HG03064 (cell line): ENCODE data around the gene BET1L.
"Not testable (repeated sequence)": the region's sequence is repeated elsewhere in the genome, so short reads cannot be mapped to it uniquely, and the experiment has no call there.

Source experiments
- ATAC-seq: cut with Tn5 transposase; IDR thresholded peaks from one replicate; pipeline ENCODE4 v1.9.1; 2021; ENCODE audit warnings: low read depth; ENCODE audit not compliant: unreplicated experiment

BET1L gene

DNA sequence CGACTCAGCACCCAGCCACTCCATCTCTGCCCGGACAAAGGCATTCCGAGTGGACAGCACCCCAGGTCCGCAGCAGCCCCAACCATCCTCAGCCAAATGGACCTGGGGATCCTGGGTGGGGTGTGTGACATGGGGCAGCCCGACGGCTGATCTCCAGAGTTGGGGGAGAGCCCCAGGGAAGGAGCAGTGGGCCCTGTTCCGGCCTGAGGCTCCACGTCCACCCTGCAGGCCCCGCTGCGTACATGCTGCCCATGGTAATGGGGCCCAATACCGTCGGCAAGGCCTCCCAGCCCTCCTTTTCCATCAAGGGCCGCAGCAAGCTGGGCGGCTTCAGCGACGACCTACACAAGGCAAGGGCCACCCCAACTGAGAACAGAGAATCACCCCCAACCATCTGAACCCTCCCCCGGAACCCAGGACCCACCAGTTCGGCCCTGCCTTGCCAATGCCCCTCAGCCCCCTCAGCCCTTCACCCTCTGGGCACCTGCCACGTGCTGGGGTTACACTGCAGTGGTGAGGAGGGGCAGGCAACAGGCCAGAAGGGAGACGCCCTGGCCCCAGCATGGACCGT is 8.9 kb downstream of the BET1L start:
- ATAC-seq: no peak

GRCh38 chr11:197741-198235 is 9.4 kb downstream of the BET1L start:
- no peak for ATAC-seq

GRCh38 chr11:196786-197731 is 10.1 kb downstream of the BET1L start:
- no peak for ATAC-seq

- not testable (repeated sequence) for ATAC-seq
These were observed 13.7 kb downstream of the BET1L start for GRCh38 chr11:193481-193880.

- not testable (repeated sequence) for ATAC-seq
These were observed 14.5 kb downstream of the BET1L start, which contains the start of gene SCGB1C1 for GRCh38 chr11:192674-193128. Gene SCGB1C1 (plus strand): TSS chr11:193078. CDS start chr11:193100, 22 bp downstream.

DNA sequence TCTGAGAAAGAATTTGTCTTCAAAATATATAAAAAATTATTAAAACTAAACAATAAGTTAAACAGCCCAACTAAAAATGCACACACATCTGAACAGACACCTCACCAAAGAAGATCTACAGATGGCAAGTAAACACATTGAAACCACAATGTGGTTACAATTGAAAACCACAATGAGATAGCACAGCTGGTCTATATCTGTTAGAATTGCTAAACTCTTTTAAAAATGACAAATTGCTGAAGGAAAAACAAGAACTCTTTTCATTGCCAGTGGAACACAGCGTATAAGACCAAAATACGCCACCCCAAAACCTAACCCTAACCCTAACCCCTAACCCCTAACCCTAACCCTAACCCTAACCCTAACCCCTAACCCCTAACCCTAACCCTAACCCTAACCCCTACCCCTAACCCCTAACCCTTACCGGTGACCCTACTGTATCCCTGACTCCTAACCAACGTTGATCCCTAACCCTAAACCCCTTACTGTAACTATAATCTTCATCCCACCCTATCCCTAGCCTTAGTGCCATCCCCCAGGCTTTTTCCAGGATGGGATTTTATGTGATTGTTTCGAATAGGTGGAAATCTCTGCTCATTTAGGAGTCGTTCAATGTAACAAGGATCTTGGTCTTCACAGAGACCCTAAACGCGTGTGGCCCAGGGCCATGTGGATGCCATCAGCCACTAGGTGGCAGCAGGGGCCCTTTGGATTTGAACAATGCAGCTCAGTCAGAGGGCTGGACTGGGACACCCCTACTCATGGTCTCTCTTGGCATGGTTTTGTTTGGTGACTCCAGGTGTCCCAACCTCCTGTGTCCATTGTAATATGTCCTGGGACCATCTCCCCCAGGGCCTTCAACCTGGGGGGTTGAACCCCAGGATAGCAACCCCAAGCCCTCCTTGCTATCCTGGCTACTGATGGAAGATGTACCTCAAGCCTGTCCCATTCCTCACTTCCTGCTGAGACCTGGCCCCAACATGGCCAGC is 15.4 kb downstream of the BET1L start:
- ATAC-seq: not testable (repeated sequence)

- ATAC-seq: not testable (repeated sequence)
These were observed 16.7 kb downstream of the BET1L start for GRCh38 chr11:190546-190945.

DNA sequence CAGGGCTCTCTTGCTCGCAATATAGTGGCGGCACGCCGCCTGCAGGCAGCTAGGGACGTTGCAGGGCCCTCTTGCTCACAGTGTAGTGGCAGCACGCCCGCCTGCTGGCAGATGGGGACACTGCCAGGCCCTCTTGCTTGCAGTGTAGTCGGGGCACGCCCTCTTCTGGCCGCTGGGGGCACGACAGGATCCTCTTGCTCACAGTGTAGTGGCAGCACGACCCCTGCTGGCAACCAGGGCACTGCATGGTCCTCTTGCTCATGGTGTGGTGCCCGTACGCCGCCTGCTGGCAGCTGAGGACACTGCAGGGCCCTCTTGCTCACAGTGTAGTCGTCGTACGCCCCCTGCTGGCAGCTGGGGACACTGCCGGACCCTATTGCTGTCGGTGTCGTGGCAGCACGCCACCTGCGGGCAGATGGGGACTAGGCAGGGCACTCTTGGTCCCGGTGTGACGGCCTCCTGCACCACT is 17.3 kb downstream of the BET1L start:
- ATAC-seq: not testable (repeated sequence)

DNA sequence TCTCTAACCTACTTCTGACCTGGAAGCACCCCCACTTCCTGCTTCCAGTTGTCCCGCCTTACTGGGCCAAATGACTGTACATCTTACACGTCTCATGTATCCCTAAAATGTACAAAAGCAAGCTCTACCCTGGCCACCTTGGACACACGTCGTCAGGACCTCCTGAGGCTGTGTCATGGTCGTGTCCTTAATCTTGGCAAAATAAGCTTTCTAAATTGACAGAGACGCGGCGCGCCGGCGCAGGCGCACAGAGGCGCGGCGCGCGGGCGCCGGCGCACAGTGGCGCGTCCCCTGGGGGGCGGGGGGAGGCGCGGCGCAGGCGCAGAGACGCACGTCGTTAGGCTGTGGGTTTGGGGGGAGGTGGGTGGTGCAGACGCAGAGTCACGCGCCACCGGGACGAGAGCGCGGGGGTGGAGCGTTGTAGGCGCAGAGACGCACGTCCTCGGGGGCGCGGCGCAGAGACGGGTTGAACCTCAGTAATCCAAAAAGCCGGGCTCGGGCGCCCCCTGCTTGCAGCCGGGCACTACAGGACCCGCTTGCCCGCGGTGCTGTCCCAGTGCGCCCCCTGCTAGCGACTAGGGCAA is 17.9 kb downstream of the BET1L start:
- ATAC-seq: not testable (repeated sequence)

DNA sequence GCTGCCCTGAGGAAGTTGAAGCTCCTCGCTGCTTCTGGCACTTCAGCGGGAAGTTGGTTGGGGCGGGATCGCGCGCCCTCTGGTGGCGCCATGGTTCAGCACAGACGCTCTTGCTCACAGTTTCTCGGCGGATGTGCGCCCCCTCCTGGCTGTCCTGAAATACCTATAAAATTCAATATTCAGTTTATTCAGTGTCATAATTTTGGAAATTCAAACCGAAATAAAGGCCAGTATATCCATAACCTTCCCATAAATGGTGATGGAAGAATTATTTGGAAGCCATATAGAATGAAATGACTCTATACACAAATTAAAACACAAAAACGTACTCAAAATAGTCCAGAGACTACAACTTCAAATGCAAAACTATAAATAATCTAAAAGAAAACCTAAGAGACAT is 27.0 kb downstream of the BET1L start:
- ATAC-seq: not testable (repeated sequence)
